GM12801 (cell line): Measurements from ENCODE around the gene FANCM.

Source experiments
- TF ChIP-seq, protein P1 (sequence below): IDR thresholded peaks from one replicate; pipeline ENCODE4 v1.5.1; 2011; ENCODE audit warnings: control low read depth; ENCODE audit not compliant: insufficient read length; ENCODE audit errors: extremely low read depth

FANCM gene, protein sequence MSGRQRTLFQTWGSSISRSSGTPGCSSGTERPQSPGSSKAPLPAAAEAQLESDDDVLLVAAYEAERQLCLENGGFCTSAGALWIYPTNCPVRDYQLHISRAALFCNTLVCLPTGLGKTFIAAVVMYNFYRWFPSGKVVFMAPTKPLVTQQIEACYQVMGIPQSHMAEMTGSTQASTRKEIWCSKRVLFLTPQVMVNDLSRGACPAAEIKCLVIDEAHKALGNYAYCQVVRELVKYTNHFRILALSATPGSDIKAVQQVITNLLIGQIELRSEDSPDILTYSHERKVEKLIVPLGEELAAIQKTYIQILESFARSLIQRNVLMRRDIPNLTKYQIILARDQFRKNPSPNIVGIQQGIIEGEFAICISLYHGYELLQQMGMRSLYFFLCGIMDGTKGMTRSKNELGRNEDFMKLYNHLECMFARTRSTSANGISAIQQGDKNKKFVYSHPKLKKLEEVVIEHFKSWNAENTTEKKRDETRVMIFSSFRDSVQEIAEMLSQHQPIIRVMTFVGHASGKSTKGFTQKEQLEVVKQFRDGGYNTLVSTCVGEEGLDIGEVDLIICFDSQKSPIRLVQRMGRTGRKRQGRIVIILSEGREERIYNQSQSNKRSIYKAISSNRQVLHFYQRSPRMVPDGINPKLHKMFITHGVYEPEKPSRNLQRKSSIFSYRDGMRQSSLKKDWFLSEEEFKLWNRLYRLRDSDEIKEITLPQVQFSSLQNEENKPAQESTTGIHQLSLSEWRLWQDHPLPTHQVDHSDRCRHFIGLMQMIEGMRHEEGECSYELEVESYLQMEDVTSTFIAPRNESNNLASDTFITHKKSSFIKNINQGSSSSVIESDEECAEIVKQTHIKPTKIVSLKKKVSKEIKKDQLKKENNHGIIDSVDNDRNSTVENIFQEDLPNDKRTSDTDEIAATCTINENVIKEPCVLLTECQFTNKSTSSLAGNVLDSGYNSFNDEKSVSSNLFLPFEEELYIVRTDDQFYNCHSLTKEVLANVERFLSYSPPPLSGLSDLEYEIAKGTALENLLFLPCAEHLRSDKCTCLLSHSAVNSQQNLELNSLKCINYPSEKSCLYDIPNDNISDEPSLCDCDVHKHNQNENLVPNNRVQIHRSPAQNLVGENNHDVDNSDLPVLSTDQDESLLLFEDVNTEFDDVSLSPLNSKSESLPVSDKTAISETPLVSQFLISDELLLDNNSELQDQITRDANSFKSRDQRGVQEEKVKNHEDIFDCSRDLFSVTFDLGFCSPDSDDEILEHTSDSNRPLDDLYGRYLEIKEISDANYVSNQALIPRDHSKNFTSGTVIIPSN (N-terminal part only)

DNA sequence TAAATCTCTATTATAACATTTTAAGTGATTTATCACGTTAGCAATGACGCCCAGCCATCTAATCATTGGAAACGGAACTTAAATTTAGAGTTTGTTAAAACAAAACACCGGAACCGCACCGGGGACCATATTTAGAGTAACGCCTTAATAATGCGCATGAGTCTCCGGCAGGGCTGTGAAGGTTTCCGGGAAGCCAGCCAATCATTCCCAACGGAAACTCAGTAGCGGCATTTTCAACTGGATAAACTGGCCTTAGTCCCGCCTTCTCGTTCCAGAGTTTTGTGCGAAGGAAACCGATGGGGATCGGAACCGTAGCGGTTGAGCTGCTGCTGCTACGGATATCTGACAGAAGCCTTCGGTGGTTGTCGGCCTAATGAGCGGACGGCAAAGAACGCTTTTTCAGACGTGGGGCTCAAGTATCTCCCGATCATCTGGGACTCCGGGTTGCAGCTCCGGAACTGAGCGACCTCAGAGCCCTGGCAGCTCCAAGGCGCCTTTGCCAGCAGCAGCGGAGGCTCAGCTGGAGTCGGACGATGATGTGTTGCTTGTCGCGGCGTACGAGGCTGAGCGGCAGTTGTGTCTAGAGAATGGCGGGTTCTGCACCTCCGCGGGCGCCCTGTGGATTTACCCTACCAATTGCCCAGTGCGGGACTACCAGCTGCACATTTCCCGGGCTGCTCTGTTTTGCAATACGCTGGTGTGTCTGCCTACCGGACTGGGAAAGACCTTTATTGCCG, at the start of gene FANCM:
Gene FANCM, plus strand, starts transcription at position 272 of the 737 bp plus-strand sequence. Its CDS starts 102 bp downstream, at position 374.
- TF ChIP-seq, protein P1, sequence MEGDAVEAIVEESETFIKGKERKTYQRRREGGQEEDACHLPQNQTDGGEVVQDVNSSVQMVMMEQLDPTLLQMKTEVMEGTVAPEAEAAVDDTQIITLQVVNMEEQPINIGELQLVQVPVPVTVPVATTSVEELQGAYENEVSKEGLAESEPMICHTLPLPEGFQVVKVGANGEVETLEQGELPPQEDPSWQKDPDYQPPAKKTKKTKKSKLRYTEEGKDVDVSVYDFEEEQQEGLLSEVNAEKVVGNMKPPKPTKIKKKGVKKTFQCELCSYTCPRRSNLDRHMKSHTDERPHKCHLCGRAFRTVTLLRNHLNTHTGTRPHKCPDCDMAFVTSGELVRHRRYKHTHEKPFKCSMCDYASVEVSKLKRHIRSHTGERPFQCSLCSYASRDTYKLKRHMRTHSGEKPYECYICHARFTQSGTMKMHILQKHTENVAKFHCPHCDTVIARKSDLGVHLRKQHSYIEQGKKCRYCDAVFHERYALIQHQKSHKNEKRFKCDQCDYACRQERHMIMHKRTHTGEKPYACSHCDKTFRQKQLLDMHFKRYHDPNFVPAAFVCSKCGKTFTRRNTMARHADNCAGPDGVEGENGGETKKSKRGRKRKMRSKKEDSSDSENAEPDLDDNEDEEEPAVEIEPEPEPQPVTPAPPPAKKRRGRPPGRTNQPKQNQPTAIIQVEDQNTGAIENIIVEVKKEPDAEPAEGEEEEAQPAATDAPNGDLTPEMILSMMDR, result no peak

DNA sequence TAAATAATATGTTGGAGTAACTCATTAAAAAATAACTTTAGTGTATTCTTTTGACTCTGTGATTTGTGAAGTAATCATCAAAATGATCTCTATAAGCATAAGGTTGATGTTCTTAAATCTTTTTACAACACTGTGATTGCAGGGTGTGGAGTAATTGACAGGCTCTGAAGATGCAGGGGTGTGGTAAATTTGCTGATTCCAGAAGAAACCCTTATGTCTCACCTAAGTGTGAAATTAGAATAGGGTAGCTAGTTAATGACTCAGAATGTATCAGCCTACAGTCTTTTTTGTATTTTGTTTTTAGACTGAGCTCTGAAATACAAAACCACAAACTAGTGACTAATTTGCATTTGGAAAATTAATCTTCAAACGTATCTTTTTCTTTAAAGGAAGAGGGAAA, 45.9 kb upstream of the FANCM start:
- TF ChIP-seq, protein P1, result no peak

DNA sequence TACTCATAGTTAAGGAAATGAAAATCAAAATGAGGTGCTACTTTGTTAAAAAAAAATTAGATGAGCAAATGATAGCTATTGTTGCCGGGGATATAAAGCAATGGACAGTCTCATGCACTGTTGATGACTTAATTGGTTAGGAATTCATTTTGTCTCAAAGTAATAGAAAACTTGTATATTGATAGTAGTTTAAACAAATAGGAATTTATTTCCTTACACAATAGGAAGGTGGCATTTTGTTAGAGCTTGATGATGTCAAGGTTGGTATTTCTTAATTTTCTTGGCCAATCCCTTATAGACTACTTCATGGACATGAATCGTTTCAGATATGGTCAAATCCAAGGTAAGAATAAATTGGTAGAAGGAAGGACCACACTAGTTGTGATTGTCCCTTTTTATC, 44.0 kb upstream of the FANCM start:
- TF ChIP-seq, protein P1, result no peak

DNA sequence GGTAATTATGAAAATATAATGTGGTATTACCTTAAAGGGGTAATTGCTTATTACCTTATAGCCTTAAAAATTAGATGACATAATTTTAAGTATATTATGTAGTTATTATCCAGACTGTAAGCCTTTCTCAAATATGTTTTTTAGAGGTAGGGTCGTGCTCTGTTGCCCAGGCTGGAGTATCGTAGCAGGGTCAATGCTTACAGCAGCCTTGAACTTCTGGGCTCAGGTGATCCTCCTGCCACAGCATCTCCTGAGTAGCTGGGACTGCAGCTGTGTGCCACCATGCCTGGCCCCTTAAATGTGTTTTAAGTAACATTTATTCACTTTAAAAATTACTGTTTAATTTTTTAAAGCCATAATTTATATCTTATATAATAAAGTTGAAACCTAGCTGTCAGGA, 41.5 kb upstream of the FANCM start:
- TF ChIP-seq, protein P1, result no peak

DNA sequence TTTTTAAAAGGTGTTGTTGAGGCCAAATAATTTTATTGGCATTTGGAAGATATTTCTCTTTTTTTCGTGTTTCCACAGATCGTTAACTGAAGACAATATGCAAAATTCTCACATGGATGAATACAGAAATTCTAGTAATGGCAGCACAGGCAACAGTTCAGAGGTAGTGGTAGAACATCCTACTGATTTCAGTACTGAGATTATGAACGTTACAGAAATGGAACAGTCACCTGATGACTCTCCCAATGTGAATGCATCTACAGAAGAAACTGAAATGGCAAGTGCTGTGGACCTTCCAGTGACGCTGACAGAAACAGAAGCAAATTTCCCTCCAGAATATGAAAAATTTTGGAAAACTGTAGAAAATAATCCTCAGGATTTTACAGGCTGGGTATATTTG, 40.6 kb upstream of the FANCM start:
- TF ChIP-seq, protein P1, result no peak

DNA sequence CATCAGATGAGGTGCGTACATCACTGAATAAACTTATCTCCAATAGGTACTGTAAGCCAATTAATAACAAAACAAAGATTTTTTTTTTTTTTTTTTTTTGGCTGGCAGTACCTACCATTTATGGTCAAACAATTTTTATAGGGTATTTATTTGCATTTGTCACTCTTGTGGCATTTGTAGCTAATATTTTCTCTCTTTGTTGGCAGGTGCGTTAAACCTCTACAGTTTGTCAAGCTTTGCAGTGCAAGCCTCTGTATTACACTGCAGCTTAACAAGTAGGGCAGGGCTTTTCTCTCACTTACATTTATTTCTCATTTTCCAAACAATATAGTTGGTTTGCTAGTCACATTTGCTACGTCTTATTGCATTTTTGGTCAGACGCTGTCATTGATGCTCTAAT, 39.5 kb upstream of the FANCM start:
- TF ChIP-seq, protein P1, result no peak
